Measurements from ENCODE around the gene C10orf62.
A peak's percentile ranks its signal among the peaks of the same experiment; 100 is the strongest.
"Not testable (repeated sequence)": the region's sequence is repeated elsewhere in the genome, so short reads cannot be mapped to it uniquely, and the experiment has no call there.

C10orf62 gene

DNA sequence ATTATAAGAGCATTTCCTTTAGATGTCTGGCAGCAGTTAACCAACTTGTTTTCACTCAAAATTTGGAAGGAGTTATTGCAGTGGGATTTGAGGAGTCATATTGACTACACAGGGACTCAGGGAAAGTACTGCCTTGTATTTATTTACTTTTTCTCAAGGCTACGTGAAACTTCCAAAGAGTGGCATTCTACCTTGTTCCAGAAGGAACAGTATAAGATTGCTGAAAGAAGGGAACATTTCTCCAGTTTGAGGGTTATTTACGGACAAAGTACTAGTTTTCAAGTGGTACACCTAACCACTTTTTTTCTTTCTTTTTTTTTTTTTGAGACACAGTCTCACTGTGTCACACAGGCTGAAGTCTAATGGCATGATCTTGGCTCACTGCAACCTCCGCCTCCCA lies 38.7 kb downstream of the C10orf62 start:
- DNase-seq (ENCODE audit: low read depth): no peak

DNA sequence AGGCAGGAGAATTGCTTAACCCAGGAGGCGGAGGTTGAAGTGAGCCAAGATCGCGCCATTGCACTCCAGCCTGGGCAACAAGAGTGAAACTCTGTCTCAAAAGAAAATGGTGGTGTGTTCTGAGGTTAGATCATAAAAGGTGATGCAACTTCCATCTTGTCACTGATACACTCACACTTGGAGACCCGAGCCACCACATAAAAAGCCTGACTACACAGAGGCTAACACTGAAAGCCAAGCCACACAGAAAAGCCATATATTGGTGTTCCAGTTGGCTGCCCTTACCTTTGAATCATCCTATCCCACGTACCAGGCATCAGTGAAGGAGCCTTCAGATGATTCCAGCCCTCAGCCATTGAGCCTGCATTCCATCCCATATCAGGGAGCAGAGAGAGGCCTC lies 39.8 kb downstream of the C10orf62 start:
- DNase-seq (ENCODE audit: low read depth): no peak

DNA sequence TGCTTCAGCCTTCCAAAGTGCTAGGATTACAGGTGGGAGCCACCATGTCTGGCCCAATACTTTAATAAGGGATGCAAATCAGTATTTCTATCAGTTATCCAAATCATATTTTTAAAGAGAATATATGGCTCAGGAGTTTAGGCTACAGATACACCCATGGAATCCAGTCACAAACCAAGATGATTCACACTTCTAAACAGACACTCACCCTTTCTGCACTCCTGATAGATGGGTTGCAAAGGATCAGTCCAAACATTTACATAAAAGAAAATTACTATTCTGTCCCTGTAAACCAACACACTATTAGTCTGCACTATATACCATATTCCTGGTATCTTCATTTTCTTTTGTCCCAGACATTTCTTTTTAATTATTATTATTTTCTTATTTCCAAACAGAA lies 41.6 kb downstream of the C10orf62 start:
- no peak for DNase-seq (ENCODE audit: low read depth)

DNA sequence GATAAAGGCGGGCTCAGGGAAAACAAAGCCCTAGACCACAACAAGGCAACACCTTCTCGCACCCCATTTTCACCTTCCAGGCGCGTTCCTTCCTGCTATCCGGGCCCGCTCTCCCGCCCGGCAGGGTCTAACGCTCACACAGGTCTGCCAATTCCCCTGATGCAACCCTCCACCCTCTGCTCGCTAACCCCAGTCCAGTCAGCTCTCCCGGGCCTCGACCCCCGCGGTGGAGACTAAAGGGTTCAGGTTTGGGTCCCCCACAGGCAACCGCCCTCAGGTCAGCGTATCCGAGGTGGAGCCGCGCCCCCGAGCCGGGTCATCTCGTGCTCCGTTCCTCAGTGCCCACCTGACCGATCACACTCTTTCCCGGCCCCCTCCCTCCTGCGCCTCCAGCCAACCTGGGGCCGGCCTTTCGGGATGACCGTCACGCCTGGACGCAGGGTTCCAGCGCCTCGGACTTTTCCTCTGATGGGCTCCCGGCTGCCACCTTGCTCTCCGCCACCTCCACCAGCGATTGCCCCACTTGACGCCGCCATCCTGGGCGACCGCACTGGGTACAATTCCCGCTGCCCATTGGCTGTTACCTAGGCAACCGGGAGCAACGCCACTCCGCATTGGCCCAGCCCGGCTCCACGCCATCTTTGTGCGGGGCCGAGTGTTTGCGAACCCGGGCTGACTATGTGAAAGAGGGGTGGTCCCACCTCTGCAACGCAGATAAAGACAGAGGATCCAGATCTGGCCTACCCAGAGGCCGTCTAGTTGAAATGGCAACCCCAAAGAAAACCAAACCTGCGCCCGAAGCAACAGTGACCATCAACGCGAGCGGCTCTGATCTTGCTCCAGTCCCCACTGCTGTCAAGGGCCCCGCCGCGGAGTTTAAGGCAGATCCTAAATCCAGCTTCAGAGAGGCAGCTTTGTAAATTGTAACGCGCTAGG lies 43.7 kb downstream of the C10orf62 start, which contains the start of gene MORN4:
Gene MORN4 (minus strand): TSS at position 552 of the 936 bp plus-strand sequence. CDS start 13,847 bp downstream, outside the sequence.
- DNase-seq (ENCODE audit: low read depth): peak; percentile 72

DNA sequence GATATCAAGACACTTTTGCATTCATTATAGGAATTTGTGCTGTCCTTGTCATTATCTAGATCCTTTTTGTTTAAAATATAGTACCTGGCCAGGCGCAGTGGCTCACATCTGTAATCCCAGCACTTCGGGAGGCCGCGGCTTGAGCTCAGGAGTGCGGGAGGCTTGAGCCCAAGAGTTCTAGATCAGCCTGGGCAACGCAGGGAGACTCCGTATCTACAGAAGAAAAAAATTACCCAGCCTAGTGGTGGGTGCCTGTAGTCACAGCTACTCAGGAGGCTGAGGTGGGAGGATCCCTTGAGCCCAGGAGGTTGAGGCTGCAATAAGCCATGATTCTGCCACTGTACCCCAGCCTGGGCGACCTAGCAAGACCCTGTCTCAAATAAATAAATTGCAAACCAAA lies 44.4 kb downstream of the C10orf62 start:
- no peak for DNase-seq (ENCODE audit: low read depth)

DNA sequence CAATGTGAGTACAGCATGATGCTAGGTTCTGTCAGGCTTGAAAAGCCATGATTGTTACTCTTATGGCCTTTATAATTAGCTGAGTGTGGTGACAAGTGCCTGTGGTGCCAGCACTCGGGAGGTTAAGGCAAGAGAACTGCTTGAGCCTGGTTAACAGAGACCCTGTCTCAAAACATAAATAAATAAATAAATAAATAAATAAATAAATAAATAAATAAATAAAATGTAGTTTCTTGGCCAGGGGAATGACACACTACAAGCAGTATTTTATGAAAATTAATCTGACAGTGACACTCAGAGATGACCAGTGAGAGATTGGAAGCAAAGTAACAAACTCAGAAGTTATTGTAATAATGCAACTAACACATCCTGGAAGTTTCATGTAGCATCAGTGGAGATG lies 46.1 kb downstream of the C10orf62 start:
- no peak for DNase-seq (ENCODE audit: low read depth)

DNA sequence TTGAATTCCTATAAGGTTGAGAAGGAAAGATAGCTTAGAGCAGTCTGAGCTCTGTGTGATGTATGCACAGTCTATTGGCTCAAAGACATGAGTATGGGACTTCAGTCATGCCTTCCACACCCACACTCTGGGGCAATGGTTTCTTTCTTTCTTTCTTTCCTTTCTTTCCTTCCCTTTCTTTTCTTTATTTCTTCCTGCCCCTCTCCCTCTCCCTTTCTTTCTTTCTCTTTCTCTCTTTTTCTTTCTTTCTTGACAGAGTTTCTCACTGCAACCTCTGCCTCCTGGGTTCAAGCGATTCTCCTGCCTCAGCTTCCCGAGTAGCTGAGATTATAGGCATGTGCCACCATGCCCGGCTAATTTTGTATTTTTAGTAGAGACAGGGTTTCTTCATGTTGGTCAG lies 49.6 kb downstream of the C10orf62 start:
- not testable (repeated sequence) for DNase-seq (ENCODE audit: low read depth)

DNA sequence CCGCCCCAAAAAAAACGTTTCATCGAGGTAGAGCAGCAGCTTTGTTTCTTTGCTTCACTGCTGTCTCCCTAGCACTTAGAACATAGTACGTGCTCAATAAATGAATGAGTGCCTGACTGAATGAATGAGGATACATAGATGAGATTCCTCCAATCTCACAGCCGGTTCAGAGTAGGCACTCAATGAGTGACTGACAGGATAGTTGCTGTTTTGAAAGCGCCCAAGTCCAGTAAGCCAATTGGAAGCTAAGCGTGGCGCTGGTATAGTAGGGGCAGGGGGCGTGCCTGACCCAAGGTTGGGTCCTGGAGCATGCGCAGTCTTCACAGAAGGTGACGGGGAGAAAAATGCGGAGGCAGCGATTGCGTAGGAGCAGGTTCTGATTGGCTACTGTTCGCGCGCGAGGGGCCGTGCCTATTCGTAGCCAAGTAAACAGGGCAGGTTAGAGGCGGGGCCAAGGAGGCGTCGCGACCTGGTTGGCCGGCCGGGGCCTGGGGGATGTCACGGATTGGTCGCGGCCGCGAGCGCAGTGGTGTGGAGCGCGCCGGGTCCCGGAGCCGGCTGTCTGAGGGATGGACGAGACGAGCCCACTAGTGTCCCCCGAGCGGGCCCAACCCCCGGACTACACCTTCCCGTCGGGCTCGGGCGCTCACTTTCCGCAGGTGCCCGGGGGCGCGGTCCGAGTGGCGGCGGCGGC lies 50.8 kb downstream of the C10orf62 start, which contains the start of gene PI4K2A:
Gene PI4K2A (plus strand): TSS at position 498 of the 694 bp plus-strand sequence. CDS start 72 bp downstream, at position 570.
- DNase-seq (ENCODE audit: low read depth): peak; percentile 93

All from stimulated activated CD8-positive, alpha-beta memory T cell treated with anti-CD3 and anti-CD28 coated beads, Interleukin-15, amount 100 ng/mL, for 24 hours (primary cell).